HG02678 (cell line): ENCODE measurements around the gene RALBP1.
A peak's percentile ranks its signal among the peaks of the same experiment; 100 is the strongest.
"Not testable (repeated sequence)": the region's sequence is repeated elsewhere in the genome, so short reads cannot be mapped to it uniquely, and the experiment has no call there.

Experiments
- ATAC-seq: cut with Tn5 transposase; IDR thresholded peaks from one replicate; pipeline ENCODE4 v1.9.1; 2021; ENCODE audit warnings: mild to moderate bottlenecking, moderate library complexity; ENCODE audit not compliant: unreplicated experiment

RALBP1 gene

GRCh38 chr18:9474983-9475642, at the start of gene RALBP1:
Gene RALBP1, plus strand, starts transcription at chr18:9475513. Its CDS starts 37,533 bp downstream, at chr18:9513046.
- ATAC-seq, result peak; percentile 91

DNA sequence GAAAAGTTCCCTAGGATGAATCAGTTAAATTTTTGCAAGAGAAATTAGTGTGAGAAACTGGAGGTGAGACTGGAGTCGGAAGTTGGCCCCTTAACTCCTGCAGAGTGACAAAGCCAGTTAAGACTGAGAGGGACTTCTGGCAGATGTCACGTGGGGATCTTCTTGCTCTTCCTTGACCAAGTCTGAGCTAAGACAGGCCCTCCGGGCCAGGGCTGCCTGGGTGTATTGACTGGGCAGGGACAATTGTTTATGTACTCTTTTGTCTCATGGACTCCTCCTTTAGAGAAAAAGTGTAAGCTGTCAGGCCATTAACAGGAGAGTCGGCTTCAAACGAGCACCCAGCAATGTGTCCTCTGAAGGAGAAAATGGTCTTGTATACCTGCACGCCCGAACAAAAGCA, 48.6 kb upstream of the RALBP1 start:
- ATAC-seq, result no peak

DNA sequence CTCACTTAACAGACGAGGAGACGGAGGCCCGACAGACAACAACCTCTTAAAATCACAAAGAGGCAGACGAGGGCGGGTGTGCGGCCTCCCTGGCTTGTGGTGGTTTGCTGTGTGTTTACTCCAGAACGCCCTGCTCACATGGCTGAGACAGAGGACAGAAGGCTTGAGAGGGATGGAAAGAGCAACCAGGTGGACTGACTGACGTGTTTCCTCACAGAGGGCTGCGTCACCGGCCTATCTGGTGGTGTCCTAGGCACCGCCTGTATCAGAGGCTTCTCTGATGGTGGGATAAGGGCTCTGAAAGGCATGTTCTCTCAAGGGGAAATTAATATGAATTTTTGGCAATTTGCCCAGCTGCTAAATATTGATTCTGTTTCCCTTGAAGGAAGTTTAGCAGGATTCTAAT, 47.0 kb upstream of the RALBP1 start:
- ATAC-seq, result no peak

DNA sequence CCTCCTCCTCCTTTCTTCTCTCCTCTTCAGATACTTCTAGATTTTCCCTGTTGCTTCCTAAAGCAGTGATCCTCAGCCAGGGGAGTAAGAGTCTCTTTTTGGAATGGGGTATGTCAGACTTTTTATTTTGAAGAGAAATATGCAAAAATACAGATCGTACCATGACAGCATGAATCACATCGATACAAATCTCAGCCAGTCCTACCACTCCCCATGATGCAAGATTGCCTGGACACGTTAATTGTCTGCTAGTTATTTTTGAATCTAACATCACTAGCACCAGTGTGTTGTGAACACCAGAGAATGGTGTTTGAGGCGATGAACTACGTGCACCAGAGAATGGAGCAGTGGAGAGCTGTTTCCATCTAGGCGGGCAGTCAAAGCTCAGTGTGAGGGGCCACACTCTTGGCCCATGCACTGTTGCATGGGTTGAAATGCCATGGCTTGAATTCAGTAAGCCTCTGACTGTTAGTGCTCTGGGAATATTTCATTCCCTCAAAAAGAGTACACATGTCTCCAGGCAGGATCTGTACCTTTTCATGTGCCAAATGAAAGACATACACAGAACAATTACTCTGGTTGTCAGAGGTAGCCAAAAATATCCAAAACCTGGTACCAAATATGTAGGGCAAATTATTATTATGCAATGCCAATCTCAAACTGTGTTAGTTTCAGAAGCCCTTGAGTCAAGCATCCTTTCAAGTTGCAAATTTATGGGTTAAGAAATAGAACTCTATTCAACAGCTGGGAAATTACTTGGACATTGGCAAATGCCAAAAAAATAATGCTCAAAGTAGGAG, 46.3 kb upstream of the RALBP1 start:
- no peak for ATAC-seq

DNA sequence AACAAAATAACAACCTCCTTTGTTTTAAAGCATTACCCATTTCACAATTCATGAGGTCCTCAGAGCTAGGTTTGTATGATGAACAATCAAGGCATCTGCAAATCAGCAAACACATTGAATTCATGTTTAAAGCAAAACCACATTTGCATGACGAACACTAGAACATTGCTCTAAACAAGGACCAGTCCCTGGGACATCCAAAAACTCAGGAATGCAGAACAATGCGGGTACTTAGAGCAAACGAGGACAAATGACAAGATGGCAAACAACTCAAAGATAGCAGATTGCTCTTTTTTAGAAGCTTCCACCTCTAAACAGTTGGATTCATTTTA, 45.7 kb upstream of the RALBP1 start:
- no peak for ATAC-seq

GRCh38 chr18:9430315-9430714, 45.0 kb upstream of the RALBP1 start:
- not testable (repeated sequence) for ATAC-seq

DNA sequence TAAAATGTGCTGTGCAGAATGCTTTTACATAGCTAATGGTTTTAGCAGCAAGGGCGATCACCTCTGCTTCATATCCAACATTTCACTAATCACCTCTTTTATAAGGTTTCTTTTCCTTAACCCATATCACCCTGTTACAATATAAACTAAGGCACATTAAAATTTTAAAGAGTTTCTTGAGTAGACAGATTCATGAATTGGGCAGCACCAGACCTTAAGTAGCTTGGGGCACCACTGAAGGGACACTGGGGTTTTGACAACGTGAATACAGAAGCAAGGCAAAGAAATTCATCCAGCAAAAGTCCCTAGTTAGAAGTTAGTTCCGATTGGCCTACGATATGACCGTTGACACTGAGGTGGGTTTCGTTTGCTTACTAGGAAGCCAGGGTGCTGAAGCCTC, 44.0 kb upstream of the RALBP1 start:
- no peak for ATAC-seq

GRCh38 chr18:9433122-9433521, 42.2 kb upstream of the RALBP1 start:
- not testable (repeated sequence) for ATAC-seq

DNA sequence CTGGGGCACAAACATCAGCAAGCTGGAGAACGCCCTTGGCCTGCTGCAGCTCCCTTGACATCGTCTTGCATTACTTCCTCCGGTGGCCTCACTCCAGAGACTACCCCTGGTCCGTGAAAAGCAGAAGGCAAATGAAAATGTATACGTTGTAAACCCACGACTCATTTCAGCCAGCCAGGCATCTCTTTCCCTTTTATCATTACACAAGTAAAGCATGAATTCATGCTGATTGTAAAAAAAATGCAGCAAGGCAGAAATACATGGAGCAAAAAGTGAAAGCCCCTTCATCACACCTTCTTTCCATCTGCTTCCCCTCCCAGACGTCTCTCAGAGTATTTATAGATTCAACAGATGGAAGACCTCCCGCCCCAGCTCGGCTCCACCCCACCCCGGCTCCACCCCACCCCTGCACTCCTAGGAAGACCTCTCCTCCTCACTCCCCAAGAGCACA, 41.6 kb upstream of the RALBP1 start:
- ATAC-seq, result no peak

DNA sequence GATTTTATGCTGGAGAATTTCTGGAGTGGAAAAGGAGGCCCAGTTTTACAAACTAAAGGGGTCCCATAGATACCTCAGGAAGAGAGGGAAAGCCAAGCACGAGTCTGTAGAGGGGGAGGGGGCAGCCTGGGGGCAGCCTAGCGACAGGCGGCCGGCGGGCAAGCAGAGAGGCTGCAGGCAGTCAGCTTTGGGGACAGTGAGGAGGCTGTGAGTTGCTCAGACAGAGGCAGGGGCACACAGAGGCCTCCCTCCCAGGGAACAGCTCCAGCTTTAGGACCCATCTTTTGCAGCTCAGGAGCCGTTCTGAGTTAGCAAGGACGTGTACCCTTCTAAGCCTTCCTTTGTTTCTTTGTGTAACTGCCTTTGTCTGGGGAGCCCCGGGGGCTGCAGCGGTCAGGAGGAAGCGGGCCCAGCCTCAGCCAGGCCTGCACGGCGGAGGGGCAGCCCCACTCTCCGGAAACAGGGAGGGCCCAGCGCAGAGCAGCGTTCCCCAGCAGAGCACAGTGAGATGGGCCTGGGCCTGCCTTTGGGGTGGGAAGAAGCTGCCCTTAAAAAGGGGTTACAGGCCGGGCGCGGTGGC, 41.1 kb upstream of the RALBP1 start:
- no peak for ATAC-seq

DNA sequence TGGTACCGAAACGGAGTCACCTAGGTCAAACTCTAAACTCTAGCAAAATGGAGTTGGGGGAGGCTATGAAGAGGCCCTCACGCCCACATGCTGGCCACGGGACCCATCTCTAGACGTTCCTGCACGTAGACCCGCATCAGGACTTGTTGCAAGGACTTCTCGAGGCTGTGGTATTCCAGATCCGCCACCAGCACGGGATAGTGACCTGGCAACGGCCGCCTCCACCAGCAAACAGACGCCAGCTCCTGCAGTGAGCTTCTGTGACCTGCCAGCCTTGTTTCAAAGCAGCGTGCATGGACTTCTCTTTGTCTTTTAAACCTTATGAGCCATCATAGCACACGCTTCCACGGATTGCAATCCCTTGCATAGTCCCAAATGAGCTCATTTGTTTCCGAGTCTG, 40.3 kb upstream of the RALBP1 start:
- no peak for ATAC-seq

DNA sequence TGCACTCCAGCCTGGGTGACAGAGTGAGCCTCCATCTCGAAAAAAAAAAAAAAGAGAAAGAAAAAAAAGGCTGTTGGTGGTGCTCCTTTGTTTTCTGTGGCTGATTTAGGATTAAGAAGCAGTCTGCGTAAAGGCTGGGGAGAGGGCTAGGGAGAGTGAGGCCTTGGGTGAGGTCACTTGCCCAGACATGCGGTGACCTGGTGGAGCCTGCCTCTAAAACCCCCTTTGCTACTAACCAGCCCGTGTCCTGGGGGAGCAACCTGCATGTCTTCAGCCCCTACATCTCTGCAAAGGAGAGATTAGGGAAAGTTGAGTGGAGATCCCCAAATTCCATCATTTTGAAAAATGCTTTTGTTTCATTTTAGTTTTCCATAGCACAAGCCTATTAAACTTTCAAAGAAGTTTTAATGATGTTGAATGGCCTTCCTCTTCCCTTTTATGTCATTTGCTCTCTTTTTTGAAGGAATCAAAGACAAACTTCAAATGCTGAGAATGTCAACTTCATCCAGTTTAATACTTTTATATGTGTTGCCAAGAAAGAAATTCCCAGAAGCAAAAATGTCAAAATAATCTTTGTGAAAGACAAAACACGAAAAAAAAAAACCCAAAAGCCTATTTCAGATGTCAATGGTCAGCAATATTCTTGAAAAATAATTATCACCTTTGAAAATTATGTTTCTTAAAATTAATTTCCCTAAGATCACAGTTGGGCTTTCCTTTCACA, 38.9 kb upstream of the RALBP1 start:
- ATAC-seq, result no peak

DNA sequence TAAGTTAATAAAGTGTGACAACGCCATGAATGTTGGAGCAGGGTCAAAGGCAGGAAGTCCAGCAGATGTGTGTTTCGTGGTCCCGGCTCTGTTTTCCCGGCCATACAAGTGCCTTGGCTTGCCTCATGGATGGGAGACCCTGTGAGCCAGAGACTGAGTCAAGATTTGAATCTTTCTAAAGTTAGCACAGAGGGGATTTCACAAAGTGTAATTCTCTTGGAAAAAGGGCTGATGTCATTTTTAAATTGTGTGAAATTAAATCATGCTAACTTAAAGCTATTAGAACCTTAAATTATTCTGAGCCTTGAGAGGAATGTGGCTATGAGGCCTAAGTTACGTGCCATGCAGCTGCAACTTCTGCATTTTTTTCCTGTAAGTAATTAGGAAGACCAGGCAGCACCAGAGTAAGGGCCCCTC, 38.3 kb upstream of the RALBP1 start:
- ATAC-seq, result no peak

- no peak for ATAC-seq
Measured at GRCh38 chr18:9437672-9438071, 37.6 kb upstream of the RALBP1 start.

GRCh38 chr18:9441061-9441460, 34.3 kb upstream of the RALBP1 start:
- no peak for ATAC-seq

- no peak for ATAC-seq
Measured at GRCh38 chr18:9444549-9444948, 30.8 kb upstream of the RALBP1 start.

DNA sequence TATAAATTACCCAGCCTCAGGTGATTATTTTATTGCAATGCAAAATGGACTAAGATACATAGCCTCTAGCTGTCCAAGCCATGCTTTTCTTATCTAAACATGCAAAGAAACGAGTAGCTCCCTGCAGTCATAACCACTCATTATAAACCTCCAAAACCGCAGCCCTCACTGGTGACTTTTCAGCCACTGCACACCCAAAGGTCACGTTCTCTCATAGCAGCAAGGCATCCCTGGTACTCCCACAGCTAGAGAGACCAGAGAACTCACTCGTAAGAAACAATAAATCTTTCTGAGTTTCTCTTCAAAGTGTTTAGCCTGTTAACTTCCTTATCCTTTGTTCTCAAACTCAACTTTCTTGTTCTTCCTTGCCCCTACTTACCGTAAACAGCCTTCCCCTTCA, 28.5 kb upstream of the RALBP1 start:
- ATAC-seq, result no peak

GRCh38 chr18:9447334-9447733, 28.0 kb upstream of the RALBP1 start:
- no peak for ATAC-seq

- no peak for ATAC-seq
Measured at GRCh38 chr18:9449600-9450414, 25.5 kb upstream of the RALBP1 start.

GRCh38 chr18:9450920-9451319, 24.4 kb upstream of the RALBP1 start:
- ATAC-seq, result not testable (repeated sequence)

- no peak for ATAC-seq
Measured at GRCh38 chr18:9453283-9453682, 22.0 kb upstream of the RALBP1 start.
